Aorta (tissue), 5 donors: Measurements from ENCODE around the gene MRPS2. TPM values are rescaled to one million over a fixed set of nuclear protein-coding genes. Genes with fewer than 3 reads are reported as not detected.

Source experiments
- ATAC-seq: fragments of 200-7000 bp; cut with Tn5 transposase; one replicate; pipeline ENCODE4 v1.9.1; 2022; ENCODE audit warnings: moderate library complexity; ENCODE audit not compliant: low FRiP score
- DNase-seq, 2 donors: peaks; one replicate each; pipeline ENCODE4 v3.0.0-alpha.2; 2020
- H3K27ac ChIP-seq, 2 donors: one replicate each; pipeline ENCODE4 v1.5.1; 2013; ENCODE audit warnings: low read length in 2 of 2, mild to moderate bottlenecking in 2 of 2, moderate library complexity in 2 of 2, control low read depth in 1 of 2, inconsistent platforms in 1 of 2, low read depth in 1 of 2
- H3K27me3 ChIP-seq, 2 donors: one replicate each; pipeline ENCODE4 v1.6.1; 2013; ENCODE audit warnings: control low read depth in 1 of 2, low read length in 1 of 2, mild to moderate bottlenecking in 1 of 2, moderate library complexity in 1 of 2; ENCODE audit not compliant: insufficient read depth in 2 of 2, control insufficient read depth in 1 of 2
- H3K36me3 ChIP-seq, 2 donors: one replicate each; pipeline ENCODE4 v1.6.1; 2013; ENCODE audit warnings: control low read depth in 1 of 2, low read length in 1 of 2, mild to moderate bottlenecking in 1 of 2; ENCODE audit not compliant: insufficient read depth in 2 of 2, control insufficient read depth in 1 of 2
- H3K4me1 ChIP-seq, 2 donors: one replicate each; pipeline ENCODE4 v1.6.1; 2013; ENCODE audit warnings: low read length in 2 of 2, control low read depth in 1 of 2, mild to moderate bottlenecking in 1 of 2, moderate library complexity in 1 of 2; ENCODE audit not compliant: insufficient read depth in 2 of 2, control insufficient read depth in 1 of 2
- H3K4me3 ChIP-seq, 2 donors: one replicate each; pipeline ENCODE4 v1.5.1; 2013; ENCODE audit warnings: low read length in 2 of 2, control low read depth in 1 of 2, mild to moderate bottlenecking in 1 of 2
- H3K9me3 ChIP-seq: one replicate; pipeline ENCODE4 v1.6.1; 2013; ENCODE audit warnings: mild to moderate bottlenecking, low read length; ENCODE audit not compliant: control insufficient read depth
- WGBS, 2 donors: extraction: QIAGEN DNeasy Blood & Tissue Kit; methylation state at CpG; one replicate each; pipeline ENCODE4 v1.1.7; 2013; 5-methylcytosine and 5-hydroxymethylcytosine counted together
- intact Hi-C, 2 donors: fragments of 100-400 bp; cut with DNase I; formaldehyde crosslinking; loops; one replicate each; pipeline versions ENCODE4 v1.14.2 to v1.15.0; 2022
- polyA plus RNA-seq, 2 donors: library from polyadenylated mRNA; stranded (reverse); fragments of 200-250 nt; gene quantifications; one replicate each; pipeline ENCODE4 v1.2.3, GENCODE V29; 2013
- total RNA-seq, 2 donors: library from RNA; stranded (reverse); fragmentation: NEBNext Ultra II Directional; extraction: Animal tissue kit (Norgen Biotek cat#: 25700); gene quantifications; one replicate each; pipeline ENCODE4 v1.2.1, GENCODE V29; 2021
- donor health status: healthy with polysubstance abuse.
- donor health status: Bipolar disorder and iron deficiency.
- donor health status: DM: no; HTN: no; CAD: no.
- donor health status: DM: no; HTN: no; CAD: no.
- donor health status: DM: yes; HTN: yes; CAD: no.

The MRPS2 gene
- total and polyA plus RNA-seq, 4 donors = 15.5 to 30.5 (median 18.3) TPM

DNA sequence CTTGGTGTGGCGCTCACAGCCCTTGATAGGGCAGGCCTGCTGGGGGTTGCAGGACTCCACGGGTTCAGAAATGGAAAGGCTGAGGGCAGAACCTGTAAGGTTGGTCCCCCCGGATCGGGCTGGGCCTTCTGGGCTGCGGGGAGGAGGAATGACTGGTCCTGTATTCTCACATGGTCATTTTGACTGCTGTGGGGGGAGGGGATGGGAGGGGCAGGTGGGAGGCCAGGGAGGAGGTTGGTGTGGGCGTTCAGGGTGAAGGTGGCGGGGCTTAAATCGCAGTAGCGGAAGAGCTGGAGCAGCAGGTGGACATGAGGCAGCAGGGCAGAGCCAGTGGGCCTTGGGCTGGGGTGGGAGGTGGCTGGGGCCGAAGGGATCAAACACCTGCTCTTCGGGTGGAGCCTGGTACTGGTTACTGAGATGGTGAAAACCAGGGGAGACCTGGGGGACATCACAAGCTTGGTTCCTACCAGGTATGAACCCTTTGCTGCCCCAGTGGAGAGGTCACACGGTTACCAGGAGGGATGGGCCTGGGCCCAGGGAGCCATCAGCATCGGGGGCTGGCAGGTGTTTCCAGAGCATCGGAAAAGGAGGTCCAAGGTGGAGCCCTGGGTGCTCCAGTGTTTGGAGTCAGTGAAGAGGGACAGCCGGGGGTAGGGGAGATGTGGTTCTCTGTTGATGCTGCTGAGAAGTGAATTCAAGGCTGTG is 1.8 kb downstream of the MRPS2 start:
- Histone ChIP-seq H3K27ac (no peak overlapping the region), H3K4me3 (no peak overlapping the region), H3K36me3 (peaks cover 0 to 5% of the 10 kb centered on the region in 2 donors), H3K4me1 (no peaks in the 10 kb centered on the region), H3K9me3 (no peaks in the 10 kb centered on the region), H3K27me3 (no peaks in the 10 kb centered on the region)
- DNase-seq (peak in 1 of 2 donors; percentile 72), ATAC-seq (no peak)
- WGBS, 2 donors = 91 to 94% methylated on average over 15 of the region's 15 CpGs
- intact Hi-C loops = loop anchor here in 1 of 2 donors (5.0 kb wide), 1 partner anchor 1430 kb away; no protein-coding TSS in a partner anchor

DNA sequence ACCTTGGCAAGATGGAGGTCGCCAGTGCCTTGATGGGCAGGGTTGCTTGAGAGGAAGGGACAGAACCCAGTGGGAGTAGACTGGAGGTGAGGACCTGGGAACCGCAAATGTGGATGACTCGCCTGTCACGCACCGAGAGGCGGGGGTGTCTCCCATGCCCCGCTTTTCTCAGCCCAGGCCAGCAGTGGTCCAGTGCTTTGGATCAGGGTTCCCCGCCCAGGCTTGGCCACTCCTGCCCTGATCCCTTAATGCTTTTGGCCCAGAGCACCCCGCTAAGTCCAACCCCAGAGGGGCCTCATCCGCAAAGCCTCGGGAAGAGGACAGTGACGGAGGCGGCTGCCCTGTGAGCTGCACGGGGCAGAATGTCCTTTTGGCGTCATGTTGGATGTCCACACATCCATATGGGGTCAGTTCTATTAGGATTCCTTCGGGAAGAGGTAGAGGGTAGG is 2.4 kb downstream of the MRPS2 start:
- H3K27ac ChIP-seq = no peak overlapping the region
- DNase-seq (peak in 1 of 2 donors; percentile 68), ATAC-seq (no peak)
- intact Hi-C loops = loop anchor here in 1 of 2 donors (5.0 kb wide), 1 partner anchor 1431 kb away; no protein-coding TSS in a partner anchor
- H3K27me3 ChIP-seq = no peaks in the 10 kb centered on the region
- H3K9me3 ChIP-seq = no peaks in the 10 kb centered on the region
- 92 to 93% methylated on average over 15 to 16 of the region's 16 CpGs for WGBS, 2 donors
- H3K4me3 ChIP-seq = no peak overlapping the region
- peaks cover 0 to 5% of the 10 kb centered on the region in 2 donors for H3K36me3 ChIP-seq
- H3K4me1 ChIP-seq = no peaks in the 10 kb centered on the region

DNA sequence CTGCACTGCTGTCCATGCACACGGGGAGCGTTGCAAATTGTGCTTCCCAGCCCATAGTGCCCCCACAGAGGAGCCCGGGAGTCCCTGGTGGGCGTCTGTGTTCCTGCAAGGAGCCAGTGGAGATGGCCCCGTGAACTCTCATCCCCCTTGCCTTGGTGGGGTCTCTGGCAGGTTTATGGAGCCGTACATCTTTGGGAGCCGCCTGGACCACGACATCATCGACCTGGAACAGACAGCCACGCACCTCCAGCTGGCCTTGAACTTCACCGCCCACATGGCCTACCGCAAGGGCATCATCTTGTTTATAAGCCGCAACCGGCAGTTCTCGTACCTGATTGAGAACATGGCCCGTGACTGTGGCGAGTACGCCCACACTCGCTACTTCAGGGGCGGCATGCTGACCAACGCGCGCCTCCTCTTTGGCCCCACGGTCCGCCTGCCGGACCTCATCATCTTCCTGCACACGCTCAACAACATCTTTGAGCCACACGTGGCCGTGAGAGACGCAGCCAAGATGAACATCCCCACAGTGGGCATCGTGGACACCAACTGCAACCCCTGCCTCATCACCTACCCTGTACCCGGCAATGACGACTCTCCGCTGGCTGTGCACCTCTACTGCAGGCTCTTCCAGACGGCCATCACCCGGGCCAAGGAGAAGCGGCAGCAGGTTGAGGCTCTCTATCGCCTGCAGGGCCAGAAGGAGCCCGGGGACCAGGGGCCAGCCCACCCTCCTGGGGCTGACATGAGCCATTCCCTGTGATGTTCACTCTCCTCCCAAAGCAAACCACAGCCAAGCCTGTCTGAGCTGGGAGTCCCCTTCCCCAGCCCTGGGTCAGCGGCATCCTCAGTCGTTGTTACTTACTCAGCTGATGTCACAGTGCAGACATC is 3.1 kb downstream of the MRPS2 start:
- peaks cover 4% of the 10 kb centered on the region for H3K9me3 ChIP-seq
- DNase-seq (peak in 1 of 2 donors; percentile 70), ATAC-seq (no peak)
- no peaks in the 10 kb centered on the region for H3K4me1 ChIP-seq
- 90% methylated on average over 41 of the region's 41 CpGs for WGBS, 2 donors
- H3K27me3 ChIP-seq = no peaks in the 10 kb centered on the region
- intact Hi-C loops = loop anchor here in 1 of 2 donors (5.0 kb wide), 1 partner anchor 1431 kb away; no protein-coding TSS in a partner anchor
- H3K4me3 ChIP-seq = no peak overlapping the region
- H3K36me3 ChIP-seq = peaks cover 0 to 5% of the 10 kb centered on the region in 2 donors
- no peak overlapping the region for H3K27ac ChIP-seq

DNA sequence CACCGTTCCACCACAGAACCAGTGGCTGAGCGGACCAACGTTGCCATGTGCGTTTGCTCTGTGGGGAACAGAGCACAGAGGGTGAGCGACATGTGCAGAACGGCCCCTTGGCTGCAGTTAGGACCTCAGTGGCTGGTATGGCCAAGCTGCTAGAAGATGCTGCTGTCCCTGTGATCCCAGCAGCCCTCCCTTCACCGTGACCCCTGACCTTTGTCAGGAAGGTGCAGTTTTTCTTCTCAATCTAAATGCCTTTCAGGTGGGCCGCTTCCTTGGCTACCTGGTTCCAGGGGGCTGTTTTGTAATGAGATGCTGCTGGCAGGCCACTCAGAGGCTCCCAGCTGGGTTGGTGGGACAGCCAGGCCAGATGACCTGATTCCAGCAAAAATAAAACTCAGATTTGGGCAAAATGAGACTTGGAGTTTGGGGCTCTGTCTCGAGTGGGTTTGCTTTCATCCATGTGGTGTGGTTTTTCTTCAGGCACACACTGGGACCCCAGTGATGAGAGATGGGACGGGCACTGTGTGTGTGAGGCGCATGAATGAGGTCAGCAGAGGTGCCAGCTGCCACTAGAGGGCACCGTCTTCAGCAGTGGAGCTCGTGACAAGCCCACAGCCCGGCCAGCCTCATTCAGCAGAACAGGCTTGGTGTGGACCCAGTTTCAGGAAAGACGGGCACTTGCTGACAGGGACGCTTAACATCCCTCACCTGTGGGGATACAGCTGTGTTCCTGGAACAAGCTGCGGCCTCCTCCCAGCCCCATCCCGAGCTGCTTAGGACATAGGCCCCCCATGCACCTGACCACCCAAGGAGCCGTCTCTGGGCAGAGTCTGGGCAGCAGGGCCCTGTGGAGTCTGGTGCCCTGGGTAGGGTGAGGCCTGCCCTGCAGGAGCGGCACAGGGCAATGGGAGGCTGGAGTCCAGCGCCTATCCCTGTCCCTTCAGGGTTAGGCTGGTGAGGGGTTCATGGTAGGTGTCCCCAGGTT is 4.1 kb downstream of the MRPS2 start:
- intact Hi-C loops = loop anchor here in 1 of 2 donors (5.0 kb wide), 1 partner anchor 1432 kb away; no protein-coding TSS in a partner anchor
- ATAC-seq (no peak), DNase-seq (peak; percentile 70 to 81)
- H3K27ac ChIP-seq = no peak overlapping the region
- H3K36me3 ChIP-seq = peaks cover 0 to 5% of the 10 kb centered on the region in 2 donors
- no peak overlapping the region for H3K4me3 ChIP-seq
- 56 to 59% methylated on average over 21 of the region's 21 CpGs for WGBS, 2 donors
- H3K27me3 ChIP-seq = no peaks in the 10 kb centered on the region
- H3K4me1 ChIP-seq = no peaks in the 10 kb centered on the region
- peaks cover 6% of the 10 kb centered on the region for H3K9me3 ChIP-seq

DNA sequence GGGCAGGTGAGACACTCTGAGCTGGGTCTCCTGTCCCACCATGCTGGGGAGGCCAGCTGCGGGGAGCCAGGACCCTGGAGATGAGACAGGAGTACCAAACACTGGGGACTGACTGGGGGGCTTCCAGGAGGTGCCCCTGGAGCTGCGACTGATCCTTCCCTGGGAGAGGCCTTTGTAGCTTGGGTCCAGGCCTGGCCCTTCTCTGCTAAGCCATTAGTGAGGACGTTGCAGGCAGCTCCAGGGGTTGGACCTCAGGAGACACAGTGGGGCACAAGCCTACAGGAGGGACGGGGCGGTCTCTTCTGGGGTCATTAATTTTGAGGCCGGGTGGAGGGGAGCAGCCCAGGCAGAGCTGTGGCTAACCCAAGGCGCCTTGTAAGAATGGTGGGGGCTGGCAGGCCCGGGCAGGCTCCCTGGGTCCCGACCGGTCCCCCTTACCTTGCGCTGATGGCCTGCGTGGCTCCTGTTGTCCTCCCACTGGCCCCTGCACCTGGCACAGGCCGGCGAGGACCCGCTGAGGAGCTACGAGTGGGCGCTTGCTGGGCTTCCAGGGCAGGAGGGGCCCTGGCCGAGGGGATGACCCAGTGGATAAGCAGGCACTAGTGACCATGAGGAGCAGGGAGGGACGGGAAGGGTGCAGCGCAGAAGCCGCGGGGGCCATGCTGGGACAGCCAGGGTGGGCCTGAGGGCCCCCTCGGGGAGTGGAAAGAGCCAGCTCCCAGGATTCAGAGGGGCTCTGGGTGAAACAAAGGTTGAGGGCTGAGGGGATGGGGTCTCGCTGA is 5.1 kb downstream of the MRPS2 start:
- ATAC-seq = no peak
- 84 to 85% methylated on average over 24 of the region's 24 CpGs for WGBS, 2 donors
- H3K4me3 ChIP-seq = no peak overlapping the region
- no peak overlapping the region for H3K27ac ChIP-seq
- peaks cover 6% of the 10 kb centered on the region for H3K9me3 ChIP-seq
- intact Hi-C loops = no loop called here
- DNase-seq = peak in 1 of 2 donors; percentile 68
- no peaks in the 10 kb centered on the region for H3K27me3 ChIP-seq
- H3K36me3 ChIP-seq = peaks cover 0 to 5% of the 10 kb centered on the region in 2 donors
- H3K4me1 ChIP-seq = no peaks in the 10 kb centered on the region

DNA sequence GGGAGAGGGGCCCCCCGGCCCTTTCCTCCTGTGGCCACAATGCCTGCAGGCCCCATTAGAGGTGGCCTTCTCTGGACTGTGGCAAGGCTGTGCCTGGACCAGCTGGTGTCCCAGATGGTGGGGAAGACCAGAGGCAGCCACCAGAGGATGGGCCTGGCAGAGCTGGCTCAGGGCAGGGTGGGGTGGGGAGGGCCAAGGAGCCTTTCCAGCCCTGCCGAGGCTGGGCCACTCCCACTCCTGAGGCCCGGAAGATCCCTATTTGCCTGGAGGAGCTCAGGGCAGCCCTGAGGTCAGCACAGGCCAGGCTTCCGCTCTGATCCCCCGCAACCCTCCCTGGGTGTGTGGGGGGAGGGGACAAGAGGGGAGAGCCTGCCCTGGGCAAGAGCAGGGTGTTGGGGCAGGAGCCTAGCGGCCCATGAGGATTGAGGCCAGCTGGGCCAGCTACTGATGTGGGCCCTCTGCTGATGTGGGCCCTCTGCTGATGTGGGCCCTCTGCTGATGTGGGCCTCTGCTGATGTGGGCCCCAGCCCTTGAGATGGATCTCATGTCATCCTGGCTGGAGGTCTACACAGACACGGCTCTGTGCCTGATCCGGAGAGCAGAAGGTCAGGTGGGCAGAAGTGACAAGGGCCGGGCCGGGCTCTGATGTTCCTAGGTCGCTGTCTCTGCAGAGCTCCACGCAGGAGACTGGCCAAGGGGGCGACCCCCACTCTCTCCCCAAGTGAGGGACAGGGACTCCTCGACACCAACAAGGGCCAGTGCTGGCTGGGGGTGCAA is 6.0 kb downstream of the MRPS2 start:
- 61 to 65% methylated on average over 14 of the region's 14 CpGs for WGBS, 2 donors
- no peak overlapping the region for H3K4me3 ChIP-seq
- no peaks in the 10 kb centered on the region for H3K4me1 ChIP-seq
- H3K9me3 ChIP-seq = peaks cover 6% of the 10 kb centered on the region
- peaks cover 0 to 5% of the 10 kb centered on the region in 2 donors for H3K36me3 ChIP-seq
- H3K27ac ChIP-seq = no peak overlapping the region
- ATAC-seq (no peak), DNase-seq (peak in 1 of 2 donors; percentile 57)
- intact Hi-C loops = no loop called here
- no peaks in the 10 kb centered on the region for H3K27me3 ChIP-seq
